ENCODE data around the gene TMEM91. TPM values are rescaled to one million over a fixed set of nuclear protein-coding genes. Genes with fewer than 3 reads are reported as not detected.
A peak's percentile ranks its signal among the peaks of the same experiment; 100 is the strongest.

TMEM91 gene
- total RNA-seq, 1 donor from 2014 or later, result 9.4 TPM

GRCh38 chr19:41412953-41413352 lies 36.6 kb downstream of the TMEM91 start:
- DNase-seq, result no peak

GRCh38 chr19:41413947-41414346 lies 37.6 kb downstream of the TMEM91 start:
- DNase-seq, result no peak

GRCh38 chr19:41414461-41414860 lies 38.1 kb downstream of the TMEM91 start:
- no peak for DNase-seq

GRCh38 chr19:41415154-41415571 lies 38.8 kb downstream of the TMEM91 start:
- no peak for DNase-seq

GRCh38 chr19:41416194-41416674 lies 39.9 kb downstream of the TMEM91 start:
- no peak for DNase-seq

GRCh38 chr19:41420101-41420880 lies 44.0 kb downstream of the TMEM91 start:
- no peak for DNase-seq

GRCh38 chr19:41421314-41421713 lies 45.0 kb downstream of the TMEM91 start:
- DNase-seq, result no peak

GRCh38 chr19:41421973-41422372 lies 45.6 kb downstream of the TMEM91 start:
- DNase-seq, result no peak

GRCh38 chr19:41422456-41422855 lies 46.1 kb downstream of the TMEM91 start:
- no peak for DNase-seq

- DNase-seq, result no peak
Observed at GRCh38 chr19:41422955-41423354, 46.6 kb downstream of the TMEM91 start.

- DNase-seq, result no peak
Observed at GRCh38 chr19:41424335-41425173, 48.2 kb downstream of the TMEM91 start.

- DNase-seq, result no peak
Observed at GRCh38 chr19:41425174-41426115, 49.1 kb downstream of the TMEM91 start.

- DNase-seq, result no peak
Observed at GRCh38 chr19:41426116-41426841, 49.9 kb downstream of the TMEM91 start.

- DNase-seq, result no peak
Observed at GRCh38 chr19:41426952-41427646, 50.8 kb downstream of the TMEM91 start, which contains the start of gene B3GNT8. Gene B3GNT8, minus strand, starts transcription at chr19:41427374. Its CDS starts 596 bp downstream, at chr19:41426778.

- DNase-seq, result peak; percentile 23
Observed at GRCh38 chr19:41427647-41428480, 51.5 kb downstream of the TMEM91 start.

- DNase-seq, result no peak
Observed at GRCh38 chr19:41428481-41428859, 52.1 kb downstream of the TMEM91 start.

- no peak for DNase-seq
Observed at GRCh38 chr19:41430922-41431321, 54.6 kb downstream of the TMEM91 start.

- no peak for DNase-seq
Observed at GRCh38 chr19:41431426-41432386, 55.4 kb downstream of the TMEM91 start.

GRCh38 chr19:41433171-41433570 lies 56.8 kb downstream of the TMEM91 start:
- peak; percentile 13 for DNase-seq

All from occipital lobe (tissue), 2 donors.